Stimulated activated CD8-positive, alpha-beta memory T cell treated with anti-CD3 and anti-CD28 coated beads, Interleukin-12 subunit alpha, Interleukin-12 subunit beta, amount 100 ng/mL, for 4 hours (primary cell): ENCODE results near the gene CTNNA2.

Experiments
- DNase-seq: peaks from one replicate; pipeline ENCODE4 v3.0.0-alpha.2; 2020; ENCODE audit warnings: low read depth

Gene CTNNA2

GRCh38 chr2:79612999-79613398, 100.1 kb downstream of the CTNNA2 start:
- DNase-seq, result no peak

GRCh38 chr2:79619442-79619841, 106.6 kb downstream of the CTNNA2 start:
- DNase-seq, result no peak

GRCh38 chr2:79619976-79620375, 107.1 kb downstream of the CTNNA2 start:
- no peak for DNase-seq

- DNase-seq, result no peak
Measured at GRCh38 chr2:79620679-79621078, 107.8 kb downstream of the CTNNA2 start.

- DNase-seq, result no peak
Measured at GRCh38 chr2:79621252-79621651, 108.4 kb downstream of the CTNNA2 start.

DNA sequence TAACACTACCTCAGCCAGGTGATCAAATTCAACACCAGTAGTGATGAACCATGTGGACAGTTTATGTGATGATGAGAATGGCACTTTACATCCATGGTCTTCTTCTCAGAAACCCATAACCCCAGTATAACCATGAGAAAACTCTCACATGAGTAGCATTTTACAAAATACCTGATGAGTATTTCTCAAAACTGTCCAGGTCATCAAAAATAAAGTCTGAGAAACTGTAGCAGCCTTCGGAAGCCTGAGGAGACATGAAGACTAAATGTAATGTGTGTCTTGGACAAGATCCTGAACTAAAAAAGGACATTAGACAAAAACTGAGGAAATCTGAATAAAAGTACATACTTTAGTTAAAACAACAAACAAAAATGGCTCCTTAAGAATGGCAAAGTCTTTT, 108.9 kb downstream of the CTNNA2 start:
- no peak for DNase-seq

- DNase-seq, result no peak
Measured at GRCh38 chr2:79622508-79622907, 109.7 kb downstream of the CTNNA2 start.

GRCh38 chr2:79627237-79627636, 114.4 kb downstream of the CTNNA2 start:
- no peak for DNase-seq

GRCh38 chr2:79630060-79630459, 117.2 kb downstream of the CTNNA2 start:
- no peak for DNase-seq

- no peak for DNase-seq
Measured at GRCh38 chr2:79630972-79631557, 118.2 kb downstream of the CTNNA2 start.

GRCh38 chr2:79638410-79638809, 125.6 kb downstream of the CTNNA2 start:
- DNase-seq, result no peak

DNA sequence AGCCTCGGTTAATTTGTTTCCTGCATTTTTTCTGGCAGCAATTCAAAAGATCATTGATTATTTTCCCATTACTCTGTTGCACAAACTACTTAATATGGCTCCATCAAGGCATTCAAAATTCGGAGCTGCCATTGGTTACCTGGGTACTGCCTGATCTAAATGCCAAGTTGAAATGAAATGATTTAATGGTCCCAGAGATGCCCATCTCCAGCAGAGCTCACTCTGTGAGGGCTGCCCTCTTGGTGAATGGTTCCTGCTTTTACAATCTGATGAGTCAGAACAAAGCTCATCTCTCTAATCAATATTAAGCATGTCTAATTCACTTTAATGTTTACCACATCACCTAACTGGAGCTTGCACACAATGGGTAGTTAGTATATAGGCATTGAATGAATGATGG, 126.1 kb downstream of the CTNNA2 start:
- no peak for DNase-seq

- no peak for DNase-seq
Measured at GRCh38 chr2:79640001-79640400, 127.2 kb downstream of the CTNNA2 start.

GRCh38 chr2:79649531-79649930, 136.7 kb downstream of the CTNNA2 start:
- DNase-seq, result no peak

- DNase-seq, result no peak
Measured at GRCh38 chr2:79660557-79660956, 147.7 kb downstream of the CTNNA2 start.

DNA sequence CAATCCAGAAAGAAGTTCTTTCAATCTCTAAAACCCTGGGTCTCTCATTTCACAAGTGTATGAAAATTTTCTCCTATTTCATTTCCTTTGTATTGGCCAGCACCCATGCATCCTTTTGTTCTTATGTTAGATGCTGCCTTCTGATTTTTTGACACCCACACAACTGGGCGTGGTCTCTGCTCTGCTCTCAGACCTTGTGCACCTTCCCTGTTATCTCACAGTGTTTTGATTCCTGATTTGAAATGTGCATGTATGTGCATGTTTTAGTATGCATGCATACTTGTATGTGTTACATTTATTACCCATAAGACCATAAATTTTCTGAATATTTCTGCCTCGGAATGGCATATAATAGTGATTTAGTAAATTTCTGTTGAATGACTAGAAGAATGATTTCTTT, 152.2 kb downstream of the CTNNA2 start:
- DNase-seq, result no peak

DNA sequence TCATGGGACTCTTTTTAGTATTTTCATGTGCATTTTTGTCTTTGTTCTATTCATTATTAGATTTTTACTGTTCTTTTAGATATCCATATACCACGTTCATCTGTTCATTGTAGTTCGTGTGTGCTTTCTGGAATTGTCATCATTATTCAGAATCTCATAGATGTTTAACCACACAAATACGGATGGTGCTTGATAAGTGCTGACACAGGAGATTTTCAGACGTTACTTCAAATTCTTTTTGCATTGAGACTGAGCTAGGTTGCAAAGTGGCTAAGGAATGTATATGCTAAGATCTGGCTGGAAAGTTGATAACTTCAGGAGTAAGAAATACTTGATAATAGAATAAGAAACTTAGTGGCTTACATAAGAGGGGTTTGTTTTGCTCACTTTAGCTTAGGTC, 153.6 kb downstream of the CTNNA2 start:
- no peak for DNase-seq

GRCh38 chr2:79669714-79670113, 156.9 kb downstream of the CTNNA2 start:
- DNase-seq, result no peak

DNA sequence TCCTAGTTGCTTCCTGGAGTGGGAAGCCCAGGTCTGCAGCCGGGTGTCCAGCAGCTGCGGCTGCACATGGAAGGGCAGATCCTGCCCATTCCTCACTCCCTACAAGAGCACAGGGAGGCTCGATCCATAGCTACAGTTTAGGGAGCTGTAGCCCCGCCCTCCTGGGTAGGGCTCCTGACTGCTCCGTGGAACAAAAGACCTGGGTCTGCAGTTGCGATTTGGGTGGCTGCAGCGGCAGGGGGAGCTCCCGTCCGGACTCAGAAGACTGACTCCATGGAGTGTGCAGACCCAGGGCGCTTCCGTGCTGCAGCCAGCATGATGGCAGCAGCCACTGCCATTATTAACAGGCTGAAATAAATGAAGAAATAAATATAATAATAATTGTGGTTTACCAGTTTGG, 157.3 kb downstream of the CTNNA2 start:
- DNase-seq, result no peak

DNA sequence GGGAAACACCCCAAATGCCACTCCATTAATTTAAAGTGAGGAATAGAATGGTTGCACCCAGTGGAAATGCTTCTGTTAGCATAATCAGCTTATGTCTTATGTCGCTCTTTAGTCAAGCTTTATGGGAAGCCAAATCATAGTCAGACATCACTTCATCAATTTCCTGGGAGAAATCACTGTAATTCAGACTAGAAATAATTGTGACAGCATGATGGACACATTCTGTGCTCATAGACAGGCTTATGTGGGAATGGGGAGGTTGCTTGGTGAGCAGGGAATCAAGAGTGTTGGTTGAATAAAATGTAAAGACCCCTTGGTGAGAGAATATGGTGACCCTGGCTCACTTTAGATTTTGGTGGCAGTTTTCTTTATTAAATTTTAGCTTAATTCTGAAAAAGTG, 174.0 kb downstream of the CTNNA2 start:
- DNase-seq, result no peak

GRCh38 chr2:79695248-79695647, 182.4 kb downstream of the CTNNA2 start:
- DNase-seq, result no peak

DNA sequence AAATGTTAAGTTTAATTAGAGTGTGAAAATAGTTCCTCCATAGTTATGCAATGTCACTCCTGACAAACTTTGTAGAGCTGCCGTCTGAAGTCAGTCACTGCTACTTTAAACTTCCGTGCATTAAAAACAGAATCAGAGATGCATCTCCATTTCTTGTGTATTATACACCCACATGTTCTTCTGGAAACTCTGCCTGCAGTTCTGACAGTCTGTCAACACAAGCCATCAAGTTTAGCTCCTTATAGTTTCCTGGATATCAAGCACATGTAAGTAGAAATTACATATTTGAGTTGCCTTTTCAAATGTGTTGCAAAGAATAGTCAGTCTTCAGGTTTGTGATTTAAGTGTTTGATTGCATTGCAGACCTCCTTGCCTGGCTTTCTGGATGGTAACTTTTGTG, 184.3 kb downstream of the CTNNA2 start:
- no peak for DNase-seq

DNA sequence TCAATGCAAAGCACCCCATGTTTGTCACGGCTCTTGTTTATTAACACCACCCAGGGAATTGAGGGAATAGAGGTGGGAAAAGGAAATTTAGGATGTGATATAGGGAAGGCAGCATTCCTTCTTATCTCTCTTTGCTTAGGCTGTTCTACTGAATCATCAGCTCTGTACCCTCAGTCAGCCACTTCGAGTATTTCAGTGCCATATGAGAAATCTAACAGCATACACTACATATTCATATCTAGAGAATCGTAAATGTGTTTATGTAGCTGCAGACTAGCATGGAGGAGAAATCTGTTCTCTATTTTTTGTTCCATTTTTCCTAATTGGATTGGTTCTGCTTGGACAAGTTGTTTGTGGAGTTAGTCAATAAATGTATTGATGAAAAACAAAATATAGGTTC, 187.8 kb downstream of the CTNNA2 start:
- no peak for DNase-seq

GRCh38 chr2:79702905-79703304, 190.1 kb downstream of the CTNNA2 start:
- DNase-seq, result no peak

GRCh38 chr2:79711098-79711497, 198.2 kb downstream of the CTNNA2 start:
- no peak for DNase-seq
